HG02623 (cell line): ENCODE data around the gene ATP6V0B.

Source experiments
- ATAC-seq: cut with Tn5 transposase; IDR thresholded peaks from one replicate; pipeline ENCODE4 v1.9.1; 2021; ENCODE audit warnings: moderate library complexity; ENCODE audit not compliant: unreplicated experiment

Gene ATP6V0B

GRCh38 chr1:43982808-43983207 is 8.0 kb downstream of the ATP6V0B start:
- ATAC-seq = no peak

GRCh38 chr1:43983253-43983899 is 8.6 kb downstream of the ATP6V0B start:
- no peak for ATAC-seq

- ATAC-seq = no peak
These were observed 10.1 kb downstream of the ATP6V0B start for GRCh38 chr1:43984855-43985254.

GRCh38 chr1:43985984-43986595 is 11.3 kb downstream of the ATP6V0B start:
- no peak for ATAC-seq

- no peak for ATAC-seq
These were observed 12.0 kb downstream of the ATP6V0B start for GRCh38 chr1:43986712-43987111.

- ATAC-seq = no peak
These were observed 12.6 kb downstream of the ATP6V0B start for GRCh38 chr1:43987159-43987902.

GRCh38 chr1:43990271-43991199 is 15.8 kb downstream of the ATP6V0B start:
- ATAC-seq = no peak

GRCh38 chr1:43991200-43991475 is 16.4 kb downstream of the ATP6V0B start:
- ATAC-seq = peak; percentile 12

GRCh38 chr1:43991476-43992231 is 16.9 kb downstream of the ATP6V0B start, which contains the start of gene CCDC24:
TSS of gene CCDC24 (plus strand) at chr1:43991599. CDS start at chr1:43991879, 280 bp downstream.
- ATAC-seq = peak; percentile 65

GRCh38 chr1:43992232-43992995 is 17.7 kb downstream of the ATP6V0B start:
- ATAC-seq = no peak

GRCh38 chr1:43993206-43993914 is 18.6 kb downstream of the ATP6V0B start:
- no peak for ATAC-seq

GRCh38 chr1:43994071-43994470 is 19.3 kb downstream of the ATP6V0B start:
- ATAC-seq = no peak

GRCh38 chr1:43994794-43995790 is 20.3 kb downstream of the ATP6V0B start:
- no peak for ATAC-seq

- no peak for ATAC-seq
These were observed 21.4 kb downstream of the ATP6V0B start for GRCh38 chr1:43995984-43996732.

- no peak for ATAC-seq
These were observed 22.0 kb downstream of the ATP6V0B start for GRCh38 chr1:43996733-43997115.

GRCh38 chr1:43997295-43997999 is 22.7 kb downstream of the ATP6V0B start:
- no peak for ATAC-seq

- no peak for ATAC-seq
These were observed 23.2 kb downstream of the ATP6V0B start for GRCh38 chr1:43998000-43998378.
